SK-N-SH treated with all-trans-retinoic acid at 6 μM for 48 hours (cell line): Measurements from ENCODE around the gene FIBCD1.

Source experiments
- ATAC-seq: fragments of 200-7000 bp; cut with Tn5 transposase; 3 replicates; pipeline ENCODE4 v1.9.1; 2020; ENCODE audit warnings: mild to moderate bottlenecking, moderate library complexity
- BACH2 ChIP-seq: fragments of 250-450 bp; sonication (Bioruptor Pico); IDR thresholded peaks from 2 replicates; pipeline ENCODE4 v1.9.0; 2021; ENCODE audit warnings: mild to moderate bottlenecking, borderline replicate concordance
- CSDC2 ChIP-seq: fragments of 250-450 bp; sonication (Bioruptor Pico); IDR thresholded peaks from 2 replicates; pipeline ENCODE4 v1.5.0; 2020; ENCODE audit warnings: mild to moderate bottlenecking, moderate library complexity
- ESRRG ChIP-seq: fragments of 250-450 bp; sonication (Bioruptor Pico); IDR thresholded peaks from 2 replicates; pipeline ENCODE4 v1.6.1; 2021; ENCODE audit warnings: mild to moderate bottlenecking
- GLIS3 ChIP-seq: fragments of 250-450 bp; sonication (Bioruptor Pico); IDR thresholded peaks from 2 replicates; pipeline ENCODE4 v1.5.0; 2020; ENCODE audit warnings: mild to moderate bottlenecking, moderate library complexity
- ISL1 ChIP-seq: fragments of 250-450 bp; sonication (Bioruptor Pico); IDR thresholded peaks from 2 replicates; pipeline ENCODE4 v2.1.2; 2022; ENCODE audit warnings: mild to moderate bottlenecking, moderate library complexity
- OSR1 ChIP-seq: fragments of 250-450 bp; sonication (Bioruptor Pico); IDR thresholded peaks from 2 replicates; pipeline ENCODE4 v1.8.0; 2022; ENCODE audit warnings: moderate library complexity, mild to moderate bottlenecking, inconsistent platforms
- PPARA ChIP-seq: fragments of 250-450 bp; sonication (Bioruptor Pico); IDR thresholded peaks from 2 replicates; pipeline ENCODE4 v1.5.0; 2020; ENCODE audit warnings: mild to moderate bottlenecking, borderline replicate concordance
- RARB ChIP-seq: fragments of 250-450 bp; sonication (Bioruptor Pico); IDR thresholded peaks from 2 replicates; pipeline ENCODE4 v1.8.0; 2021; ENCODE audit warnings: mild to moderate bottlenecking, moderate library complexity
- SNAI2 ChIP-seq: fragments of 250-450 bp; sonication (Bioruptor Pico); IDR thresholded peaks from 2 replicates; pipeline ENCODE4 v1.5.0; 2020; ENCODE audit warnings: mild to moderate bottlenecking, moderate library complexity
- TCF4 ChIP-seq: fragments of 250-450 bp; sonication (Bioruptor Pico); IDR thresholded peaks from 2 replicates; pipeline ENCODE4 v1.8.0; 2021; ENCODE audit warnings: mild to moderate bottlenecking, moderate library complexity, borderline replicate concordance
- TOX ChIP-seq: fragments of 250-450 bp; sonication (Bioruptor Pico); IDR thresholded peaks from 2 replicates; pipeline ENCODE4 v1.8.0; 2021; ENCODE audit warnings: mild to moderate bottlenecking, moderate library complexity, borderline replicate concordance
- ZC3H10 ChIP-seq: fragments of 250-450 bp; sonication (Bioruptor Pico); IDR thresholded peaks from 2 replicates; pipeline ENCODE4 v1.5.1; 2021; ENCODE audit warnings: mild to moderate bottlenecking, moderate library complexity
- ZFP3 ChIP-seq: fragments of 250-450 bp; sonication (Bioruptor Pico); IDR thresholded peaks from 2 replicates; pipeline ENCODE4 v1.5.0; 2020; ENCODE audit warnings: mild to moderate bottlenecking, moderate library complexity
- ZFP30 ChIP-seq: fragments of 450-650 bp; formaldehyde crosslinking; IDR thresholded peaks from 2 replicates; pipeline ENCODE4 v1.5.0; 2022; ENCODE audit warnings: mild to moderate bottlenecking, moderate library complexity
- ZNF70 ChIP-seq: fragments of 450-650 bp; formaldehyde crosslinking; IDR thresholded peaks from 2 replicates; pipeline ENCODE4 v1.5.0; 2020; ENCODE audit warnings: mild to moderate bottlenecking, moderate library complexity
- ZNF8 ChIP-seq: fragments of 450-650 bp; formaldehyde crosslinking; IDR thresholded peaks from 2 replicates; pipeline ENCODE4 v1.5.0; 2020; ENCODE audit warnings: mild to moderate bottlenecking, moderate library complexity
- TF ChIP-seq, protein P1 (sequence below): fragments of 250-450 bp; sonication (Bioruptor Pico); IDR thresholded peaks from 2 replicates; pipeline ENCODE4 v1.5.1; 2021; ENCODE audit warnings: mild to moderate bottlenecking, moderate library complexity
- TF ChIP-seq, protein P2 (sequence below): fragments of 250-450 bp; sonication (Bioruptor Pico); IDR thresholded peaks from 2 replicates; pipeline ENCODE4 v1.8.0; 2020; ENCODE audit warnings: mild to moderate bottlenecking, moderate library complexity, borderline replicate concordance
- TF ChIP-seq, protein P3 (sequence below): fragments of 250-450 bp; sonication (Bioruptor Pico); IDR thresholded peaks from 2 replicates; pipeline ENCODE4 v1.5.1; 2020; ENCODE audit warnings: low read depth, mild to moderate bottlenecking, moderate library complexity
- TF ChIP-seq, protein P4 (sequence below): fragments of 250-450 bp; sonication (Bioruptor Pico); IDR thresholded peaks from 2 replicates; pipeline ENCODE4 v1.5.0; 2020; ENCODE audit warnings: mild to moderate bottlenecking, moderate library complexity

Gene FIBCD1

DNA sequence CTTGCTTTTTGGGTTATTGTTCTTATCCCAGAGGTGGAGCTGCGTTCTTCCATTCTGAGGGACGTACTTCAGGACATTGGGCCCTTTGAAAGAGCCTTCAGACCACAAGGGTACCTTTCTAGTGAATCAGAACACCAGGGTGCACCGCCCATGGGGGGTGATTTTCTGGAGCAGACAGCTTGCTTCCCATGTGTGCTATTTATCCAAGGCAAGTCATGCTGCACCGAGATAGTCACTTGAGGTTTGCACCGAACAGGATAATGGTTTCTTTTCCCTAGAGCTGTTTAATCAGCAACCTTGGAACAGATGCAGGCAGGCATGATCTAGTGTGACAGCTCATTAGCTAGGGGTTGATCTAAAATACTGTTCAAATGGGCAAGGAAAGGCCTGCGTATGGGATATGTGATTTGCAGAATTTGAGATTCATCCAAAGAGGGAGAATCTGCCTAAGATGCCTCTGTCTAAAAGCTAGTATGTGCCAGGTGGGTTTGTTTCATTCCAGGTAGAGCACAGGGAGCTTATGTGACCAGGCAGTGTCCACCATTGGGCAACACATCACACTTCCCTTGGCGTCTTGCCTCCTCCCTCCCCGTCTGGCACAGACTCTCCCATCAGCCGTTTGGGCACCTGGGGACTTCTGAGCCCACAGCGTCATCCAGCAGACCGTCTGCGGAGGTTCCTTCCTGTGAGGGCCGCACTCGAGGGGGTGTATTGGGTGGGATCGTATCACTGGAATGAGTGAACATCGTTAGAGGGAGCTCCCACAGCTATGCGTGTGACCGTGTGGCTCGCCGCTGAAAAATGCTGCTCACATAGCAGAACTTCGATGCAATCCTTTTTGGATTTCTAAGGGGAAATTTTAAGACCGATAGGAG, 80.9 kb downstream of the FIBCD1 start:
- ATAC-seq = peak; percentile 48
- TF ChIP-seq PPARA (no peak), ZFP3 (no peak), GLIS3 (CRISPR knock-in tag) (no peak), CSDC2 (CRISPR knock-in tag) (no peak), OSR1 (CRISPR knock-in tag) (no peak), BACH2 (CRISPR knock-in tag) (no peak), TOX (CRISPR knock-in tag) (no peak), TCF4 (CRISPR knock-in tag) (no peak), RARB (CRISPR knock-in tag) (no peak), SNAI2 (no peak), ESRRG (CRISPR knock-in tag) (no peak), ZFP30 (no peak), ZNF70 (CRISPR knock-in tag) (no peak), ZNF8 (CRISPR knock-in tag) (no peak)
- TF ChIP-seq, protein P1, sequence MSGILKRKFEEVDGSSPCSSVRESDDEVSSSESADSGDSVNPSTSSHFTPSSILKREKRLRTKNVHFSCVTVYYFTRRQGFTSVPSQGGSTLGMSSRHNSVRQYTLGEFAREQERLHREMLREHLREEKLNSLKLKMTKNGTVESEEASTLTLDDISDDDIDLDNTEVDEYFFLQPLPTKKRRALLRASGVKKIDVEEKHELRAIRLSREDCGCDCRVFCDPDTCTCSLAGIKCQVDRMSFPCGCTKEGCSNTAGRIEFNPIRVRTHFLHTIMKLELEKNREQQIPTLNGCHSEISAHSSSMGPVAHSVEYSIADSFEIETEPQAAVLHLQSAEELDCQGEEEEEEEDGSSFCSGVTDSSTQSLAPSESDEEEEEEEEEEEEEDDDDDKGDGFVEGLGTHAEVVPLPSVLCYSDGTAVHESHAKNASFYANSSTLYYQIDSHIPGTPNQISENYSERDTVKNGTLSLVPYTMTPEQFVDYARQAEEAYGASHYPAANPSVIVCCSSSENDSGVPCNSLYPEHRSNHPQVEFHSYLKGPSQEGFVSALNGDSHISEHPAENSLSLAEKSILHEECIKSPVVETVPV = no peak
- TF ChIP-seq, protein P2, sequence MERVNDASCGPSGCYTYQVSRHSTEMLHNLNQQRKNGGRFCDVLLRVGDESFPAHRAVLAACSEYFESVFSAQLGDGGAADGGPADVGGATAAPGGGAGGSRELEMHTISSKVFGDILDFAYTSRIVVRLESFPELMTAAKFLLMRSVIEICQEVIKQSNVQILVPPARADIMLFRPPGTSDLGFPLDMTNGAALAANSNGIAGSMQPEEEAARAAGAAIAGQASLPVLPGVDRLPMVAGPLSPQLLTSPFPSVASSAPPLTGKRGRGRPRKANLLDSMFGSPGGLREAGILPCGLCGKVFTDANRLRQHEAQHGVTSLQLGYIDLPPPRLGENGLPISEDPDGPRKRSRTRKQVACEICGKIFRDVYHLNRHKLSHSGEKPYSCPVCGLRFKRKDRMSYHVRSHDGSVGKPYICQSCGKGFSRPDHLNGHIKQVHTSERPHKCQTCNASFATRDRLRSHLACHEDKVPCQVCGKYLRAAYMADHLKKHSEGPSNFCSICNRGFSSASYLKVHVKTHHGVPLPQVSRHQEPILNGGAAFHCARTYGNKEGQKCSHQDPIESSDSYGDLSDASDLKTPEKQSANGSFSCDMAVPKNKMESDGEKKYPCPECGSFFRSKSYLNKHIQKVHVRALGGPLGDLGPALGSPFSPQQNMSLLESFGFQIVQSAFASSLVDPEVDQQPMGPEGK (CRISPR knock-in tag) = no peak
- TF ChIP-seq, protein P3, sequence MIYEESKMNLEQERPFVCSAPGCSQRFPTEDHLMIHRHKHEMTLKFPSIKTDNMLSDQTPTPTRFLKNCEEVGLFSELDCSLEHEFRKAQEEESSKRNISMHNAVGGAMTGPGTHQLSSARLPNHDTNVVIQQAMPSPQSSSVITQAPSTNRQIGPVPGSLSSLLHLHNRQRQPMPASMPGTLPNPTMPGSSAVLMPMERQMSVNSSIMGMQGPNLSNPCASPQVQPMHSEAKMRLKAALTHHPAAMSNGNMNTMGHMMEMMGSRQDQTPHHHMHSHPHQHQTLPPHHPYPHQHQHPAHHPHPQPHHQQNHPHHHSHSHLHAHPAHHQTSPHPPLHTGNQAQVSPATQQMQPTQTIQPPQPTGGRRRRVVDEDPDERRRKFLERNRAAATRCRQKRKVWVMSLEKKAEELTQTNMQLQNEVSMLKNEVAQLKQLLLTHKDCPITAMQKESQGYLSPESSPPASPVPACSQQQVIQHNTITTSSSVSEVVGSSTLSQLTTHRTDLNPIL = no peak

DNA sequence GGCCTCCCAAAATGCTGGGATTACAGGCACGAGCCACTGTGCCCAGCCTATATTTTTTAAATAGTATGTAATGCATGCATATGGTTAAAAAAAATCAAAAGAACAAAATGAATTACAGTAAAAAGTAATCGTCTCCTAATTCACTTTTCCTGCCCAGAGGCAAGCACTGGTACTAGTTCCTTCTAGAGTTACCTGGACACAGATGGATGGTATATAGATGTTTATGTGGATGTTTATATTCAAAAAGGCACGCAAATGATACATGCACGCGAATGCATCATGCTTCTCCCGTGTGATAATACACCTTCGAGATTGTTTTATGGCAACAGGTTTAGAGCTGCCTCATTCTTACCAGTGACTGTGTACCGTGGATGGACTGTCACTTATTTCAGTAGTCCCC, 82.6 kb downstream of the FIBCD1 start:
- ATAC-seq = no peak
- TF ChIP-seq ESRRG (CRISPR knock-in tag) (no peak), ZFP30 (no peak), ZNF70 (CRISPR knock-in tag) (no peak), SNAI2 (no peak), OSR1 (CRISPR knock-in tag) (no peak), ZC3H10 (CRISPR knock-in tag) (no peak), ISL1 (no peak)
- TF ChIP-seq, protein P4, sequence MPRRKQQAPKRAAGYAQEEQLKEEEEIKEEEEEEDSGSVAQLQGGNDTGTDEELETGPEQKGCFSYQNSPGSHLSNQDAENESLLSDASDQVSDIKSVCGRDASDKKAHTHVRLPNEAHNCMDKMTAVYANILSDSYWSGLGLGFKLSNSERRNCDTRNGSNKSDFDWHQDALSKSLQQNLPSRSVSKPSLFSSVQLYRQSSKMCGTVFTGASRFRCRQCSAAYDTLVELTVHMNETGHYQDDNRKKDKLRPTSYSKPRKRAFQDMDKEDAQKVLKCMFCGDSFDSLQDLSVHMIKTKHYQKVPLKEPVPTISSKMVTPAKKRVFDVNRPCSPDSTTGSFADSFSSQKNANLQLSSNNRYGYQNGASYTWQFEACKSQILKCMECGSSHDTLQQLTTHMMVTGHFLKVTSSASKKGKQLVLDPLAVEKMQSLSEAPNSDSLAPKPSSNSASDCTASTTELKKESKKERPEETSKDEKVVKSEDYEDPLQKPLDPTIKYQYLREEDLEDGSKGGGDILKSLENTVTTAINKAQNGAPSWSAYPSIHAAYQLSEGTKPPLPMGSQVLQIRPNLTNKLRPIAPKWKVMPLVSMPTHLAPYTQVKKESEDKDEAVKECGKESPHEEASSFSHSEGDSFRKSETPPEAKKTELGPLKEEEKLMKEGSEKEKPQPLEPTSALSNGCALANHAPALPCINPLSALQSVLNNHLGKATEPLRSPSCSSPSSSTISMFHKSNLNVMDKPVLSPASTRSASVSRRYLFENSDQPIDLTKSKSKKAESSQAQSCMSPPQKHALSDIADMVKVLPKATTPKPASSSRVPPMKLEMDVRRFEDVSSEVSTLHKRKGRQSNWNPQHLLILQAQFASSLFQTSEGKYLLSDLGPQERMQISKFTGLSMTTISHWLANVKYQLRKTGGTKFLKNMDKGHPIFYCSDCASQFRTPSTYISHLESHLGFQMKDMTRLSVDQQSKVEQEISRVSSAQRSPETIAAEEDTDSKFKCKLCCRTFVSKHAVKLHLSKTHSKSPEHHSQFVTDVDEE (CRISPR knock-in tag) = no peak
- TF ChIP-seq, protein P2 (CRISPR knock-in tag) = no peak

DNA sequence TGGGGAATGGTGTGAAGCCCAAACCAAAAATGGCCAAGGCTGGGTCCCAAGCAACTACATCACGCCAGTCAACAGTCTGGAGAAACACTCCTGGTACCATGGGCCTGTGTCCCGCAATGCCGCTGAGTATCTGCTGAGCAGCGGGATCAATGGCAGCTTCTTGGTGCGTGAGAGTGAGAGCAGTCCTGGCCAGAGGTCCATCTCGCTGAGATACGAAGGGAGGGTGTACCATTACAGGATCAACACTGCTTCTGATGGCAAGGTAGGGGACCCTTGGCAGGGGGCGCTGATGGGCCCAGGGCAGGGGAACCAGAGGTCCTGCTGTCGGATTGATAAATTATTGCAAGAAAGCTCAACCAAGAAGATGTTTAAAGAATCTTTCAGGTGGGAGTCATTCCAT, 84.2 kb downstream of the FIBCD1 start:
- no peak for TF ChIP-seq ZNF70 (CRISPR knock-in tag)
- no peak for TF ChIP-seq GLIS3 (CRISPR knock-in tag)
- TF ChIP-seq, protein P3 = no peak
- TF ChIP-seq BACH2 (CRISPR knock-in tag) = no peak
- TF ChIP-seq, all 23 proteins: peak for 0
- ATAC-seq = no peak
